A673 (cell line): Measurements from ENCODE around the gene COBL.

Experiments used
- EZH2 ChIP-seq: fragments of 200-600 bp; sonication (generic); IDR thresholded peaks from 2 replicates; pipeline ENCODE4 v1.6.1; 2017; ENCODE audit warnings: borderline replicate concordance, low read depth, mild to moderate bottlenecking, mixed read lengths, antibody characterized with exemption, low read length; ENCODE audit not compliant: poor library complexity, severe bottlenecking
- TF ChIP-seq, protein P1 (sequence below): fragments of 300-800, 200-600 bp; sonication (generic); conservative IDR thresholded peaks from 2 replicates; pipeline ENCODE4 v1.5.1; 2017; ENCODE audit warnings: low read depth, mild to moderate bottlenecking, antibody characterized with exemption, low read length, moderate library complexity, mixed read lengths

DNA sequence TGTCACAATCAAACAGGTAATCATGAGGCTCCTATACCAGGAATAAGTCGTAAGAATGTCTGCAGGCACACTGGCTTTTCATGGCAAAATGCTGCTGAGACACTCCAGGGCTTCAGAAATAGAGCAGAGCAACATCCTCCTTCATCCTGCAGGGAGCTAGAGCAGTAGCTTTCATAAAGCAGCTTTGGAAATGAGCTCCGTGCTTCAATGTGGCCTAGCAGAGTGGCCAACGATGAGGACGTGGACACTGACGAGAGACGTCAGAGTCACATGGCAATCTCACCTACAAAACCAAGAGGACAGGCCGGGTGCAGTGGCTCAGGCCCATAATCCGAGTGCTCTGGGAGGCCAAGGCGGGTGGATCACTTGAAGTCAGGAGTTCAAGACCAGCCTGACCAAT is 9.8 kb downstream of the COBL start:
- TF ChIP-seq EZH2 = no peak
- TF ChIP-seq, protein P1, sequence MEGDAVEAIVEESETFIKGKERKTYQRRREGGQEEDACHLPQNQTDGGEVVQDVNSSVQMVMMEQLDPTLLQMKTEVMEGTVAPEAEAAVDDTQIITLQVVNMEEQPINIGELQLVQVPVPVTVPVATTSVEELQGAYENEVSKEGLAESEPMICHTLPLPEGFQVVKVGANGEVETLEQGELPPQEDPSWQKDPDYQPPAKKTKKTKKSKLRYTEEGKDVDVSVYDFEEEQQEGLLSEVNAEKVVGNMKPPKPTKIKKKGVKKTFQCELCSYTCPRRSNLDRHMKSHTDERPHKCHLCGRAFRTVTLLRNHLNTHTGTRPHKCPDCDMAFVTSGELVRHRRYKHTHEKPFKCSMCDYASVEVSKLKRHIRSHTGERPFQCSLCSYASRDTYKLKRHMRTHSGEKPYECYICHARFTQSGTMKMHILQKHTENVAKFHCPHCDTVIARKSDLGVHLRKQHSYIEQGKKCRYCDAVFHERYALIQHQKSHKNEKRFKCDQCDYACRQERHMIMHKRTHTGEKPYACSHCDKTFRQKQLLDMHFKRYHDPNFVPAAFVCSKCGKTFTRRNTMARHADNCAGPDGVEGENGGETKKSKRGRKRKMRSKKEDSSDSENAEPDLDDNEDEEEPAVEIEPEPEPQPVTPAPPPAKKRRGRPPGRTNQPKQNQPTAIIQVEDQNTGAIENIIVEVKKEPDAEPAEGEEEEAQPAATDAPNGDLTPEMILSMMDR = no peak
